Activated CD4-positive, alpha-beta memory T cell treated with anti-CD3 and anti-CD28 coated beads for 36 hours (primary cell): ENCODE results near the gene CELSR1. TPM values are rescaled to one million over a fixed set of nuclear protein-coding genes. Genes with fewer than 3 reads are reported as not detected.

ENCODE experiments used
- CTCF ChIA-PET: fragments of 350-600 bp; sonication (Branson Sonifier 250); formaldehyde crosslinking; loops from one replicate; lab custom pipeline; 2021; ENCODE audit warnings: antibody characterized with exemption, inconsistent platforms; lab: Charles Lee
- POLR2A ChIA-PET: fragments of 350-600 bp; sonication (Branson Sonifier 250); formaldehyde crosslinking; loops from one replicate; lab custom pipeline; 2021; ENCODE audit warnings: antibody characterized with exemption; lab: Charles Lee
- DNase-seq: peaks from one replicate; pipeline ENCODE4 v3.0.0-alpha.2; 2020
- H3K27ac Mint-ChIP-seq: one replicate; pipeline ENCODE4 v1.8.0; 2021; ENCODE audit warnings: mixed read lengths
- H3K27me3 Mint-ChIP-seq: one replicate; pipeline ENCODE4 v1.8.0; 2021; ENCODE audit warnings: mixed read lengths
- H3K36me3 Mint-ChIP-seq: one replicate; pipeline ENCODE4 v1.8.0; 2021; ENCODE audit warnings: mixed read lengths
- H3K4me1 Mint-ChIP-seq: one replicate; pipeline ENCODE4 v1.8.0; 2021; ENCODE audit warnings: low read depth, mixed read lengths
- H3K4me3 Mint-ChIP-seq: one replicate; pipeline ENCODE4 v1.8.0; 2021; ENCODE audit warnings: mild to moderate bottlenecking, mixed read lengths
- H3K9me3 Mint-ChIP-seq: one replicate; pipeline ENCODE4 v1.8.0; 2021; ENCODE audit warnings: mixed read lengths
- intact Hi-C: fragments of 100-400 bp; cut with micrococcal nuclease; formaldehyde crosslinking; loops from one replicate; pipeline ENCODE4 v1.15.1; 2023
- total RNA-seq, 2 experiments: library from RNA; stranded (reverse); gene quantifications; one replicate each; pipeline ENCODE4 v1.2.3, GENCODE V29; 2021

Gene CELSR1
- total RNA-seq, 2 experiments from 2014 or later = 0.24 to 0.36 TPM

GRCh38 chr22:46376908-46377524 is 160.4 kb downstream of the CELSR1 start:
- no peak overlapping the region for H3K4me3 Mint-ChIP-seq
- intact Hi-C loops = no loop called here
- no peaks in the 10 kb centered on the region for H3K36me3 Mint-ChIP-seq
- H3K27me3 Mint-ChIP-seq = peaks cover 7% of the 10 kb centered on the region
- peaks cover 15% of the 10 kb centered on the region for H3K4me1 Mint-ChIP-seq
- no peak overlapping the region for H3K27ac Mint-ChIP-seq
- ChIA-PET POLR2A (no interaction called here), CTCF (interaction anchor here (1.2 kb wide), 1 partner anchor 10 kb away, joined by 5 read pairs; no protein-coding TSS in a partner anchor)
- H3K9me3 Mint-ChIP-seq = peaks cover 10% of the 10 kb centered on the region
- DNase-seq = no peak

- Mint-ChIP-seq H3K36me3 (no peaks in the 10 kb centered on the region), H3K9me3 (peaks cover 10% of the 10 kb centered on the region), H3K4me1 (peaks cover 17% of the 10 kb centered on the region), H3K27ac (no peak overlapping the region), H3K4me3 (no peak overlapping the region), H3K27me3 (peaks cover 7% of the 10 kb centered on the region)
- CTCF ChIA-PET = interaction anchor here (0.9 to 1.2 kb wide), 2 partner anchors 9 kb away, joined by 3 to 5 read pairs; no protein-coding TSS in a partner anchor
- no peak for DNase-seq
- intact Hi-C loops = no loop called here
- POLR2A ChIA-PET = no interaction called here
Measured at GRCh38 chr22:46376111-46376510, 161.3 kb downstream of the CELSR1 start.

GRCh38 chr22:46374663-46375474 is 162.6 kb downstream of the CELSR1 start:
- DNase-seq = no peak
- Mint-ChIP-seq H3K27ac (no peak overlapping the region), H3K4me1 (peaks cover 26% of the 10 kb centered on the region), H3K4me3 (no peak overlapping the region), H3K27me3 (peaks cover 8% of the 10 kb centered on the region), H3K36me3 (no peaks in the 10 kb centered on the region), H3K9me3 (peaks cover 10% of the 10 kb centered on the region)
- POLR2A ChIA-PET = no interaction called here
- CTCF ChIA-PET = interaction anchor here (0.9 kb wide), 1 partner anchor 8 kb away, joined by 3 read pairs; no protein-coding TSS in a partner anchor
- intact Hi-C loops = no loop called here

GRCh38 chr22:46373921-46374662 is 163.3 kb downstream of the CELSR1 start:
- peaks cover 10% of the 10 kb centered on the region for H3K9me3 Mint-ChIP-seq
- intact Hi-C loops = no loop called here
- ChIA-PET POLR2A (no interaction called here), CTCF (no interaction called here)
- no peaks in the 10 kb centered on the region for H3K36me3 Mint-ChIP-seq
- DNase-seq = peak; percentile 27
- peaks cover 26% of the 10 kb centered on the region for H3K4me1 Mint-ChIP-seq
- H3K27me3 Mint-ChIP-seq = peaks cover 8% of the 10 kb centered on the region
- no peak overlapping the region for H3K27ac Mint-ChIP-seq
- no peak overlapping the region for H3K4me3 Mint-ChIP-seq

DNA sequence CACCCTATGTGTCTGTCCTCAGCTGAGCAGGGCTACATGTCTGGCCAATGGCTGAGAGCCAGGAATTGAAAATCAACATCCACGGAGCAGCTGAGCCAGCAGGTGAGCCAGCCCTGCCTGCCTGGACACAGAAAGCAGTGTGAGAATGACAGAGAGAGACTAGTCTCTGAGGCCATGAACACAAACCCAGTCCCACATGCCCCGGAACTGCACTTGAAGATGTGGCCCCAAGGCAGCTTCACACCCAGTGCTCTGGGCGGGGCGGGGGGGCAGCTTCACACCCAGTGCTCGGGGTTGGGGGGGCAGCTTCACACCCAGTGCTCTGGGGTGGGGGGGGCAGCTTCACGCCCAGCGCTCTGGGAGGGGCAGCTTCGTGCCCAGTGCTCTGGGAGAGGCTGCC is 164.3 kb downstream of the CELSR1 start:
- H3K4me3 Mint-ChIP-seq = no peak overlapping the region
- intact Hi-C loops = no loop called here
- ChIA-PET POLR2A (no interaction called here), CTCF (no interaction called here)
- peaks cover 8% of the 10 kb centered on the region for H3K27me3 Mint-ChIP-seq
- H3K4me1 Mint-ChIP-seq = peaks cover 26% of the 10 kb centered on the region
- H3K27ac Mint-ChIP-seq = no peak overlapping the region
- peaks cover 10% of the 10 kb centered on the region for H3K9me3 Mint-ChIP-seq
- H3K36me3 Mint-ChIP-seq = no peaks in the 10 kb centered on the region
- DNase-seq = no peak

DNA sequence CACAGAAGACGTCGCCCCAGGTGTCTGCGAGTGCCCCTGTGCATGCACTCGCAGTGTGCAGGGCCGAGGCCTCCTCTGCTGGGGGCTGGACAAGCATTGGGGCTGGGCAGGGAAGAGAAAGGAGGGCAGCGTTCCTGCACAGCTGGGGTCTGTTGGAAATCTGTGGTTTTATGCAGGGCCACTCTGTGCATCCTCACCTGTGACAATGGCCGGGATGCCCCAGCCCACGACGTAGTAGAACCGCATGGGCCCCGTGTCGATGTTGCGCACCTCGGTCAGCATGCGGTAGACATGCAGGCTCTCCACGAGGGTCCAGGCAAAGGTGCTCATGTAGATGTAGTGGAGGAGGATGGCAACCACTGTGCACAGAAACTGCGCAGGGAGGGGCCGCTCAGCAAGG is 164.7 kb downstream of the CELSR1 start:
- Mint-ChIP-seq H3K36me3 (no peaks in the 10 kb centered on the region), H3K27ac (no peak overlapping the region), H3K4me3 (no peak overlapping the region)

DNA sequence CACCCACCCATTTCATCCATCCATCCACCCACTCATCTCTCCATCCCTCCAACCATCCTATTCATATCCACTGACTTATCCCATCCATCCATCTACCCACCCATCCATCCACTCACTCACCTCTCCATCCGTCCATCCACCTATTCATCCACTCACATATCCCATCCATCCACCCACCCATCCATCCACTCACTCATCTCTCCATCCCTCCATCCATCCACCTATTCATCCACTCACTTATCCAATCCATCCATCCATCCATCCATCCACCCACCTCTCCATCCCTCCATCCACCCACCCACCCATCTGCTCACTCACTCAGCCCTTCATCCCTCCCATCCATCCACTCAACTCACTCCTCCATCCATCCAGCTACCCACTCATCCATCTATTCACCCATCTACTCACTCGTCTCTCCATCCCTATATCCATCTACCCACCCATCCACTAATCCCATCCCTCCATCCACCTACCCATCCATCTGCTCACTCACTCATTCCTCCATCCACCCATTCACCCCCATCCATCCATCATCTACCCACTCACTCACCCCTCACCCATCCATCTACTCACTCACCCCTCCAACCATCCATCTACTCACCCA is 165.7 kb downstream of the CELSR1 start:
- Mint-ChIP-seq H3K4me1 (peaks cover 26% of the 10 kb centered on the region), H3K27me3 (peaks cover 8% of the 10 kb centered on the region), H3K9me3 (peaks cover 10% of the 10 kb centered on the region), H3K4me3 (no peak overlapping the region), H3K27ac (no peak overlapping the region), H3K36me3 (no peaks in the 10 kb centered on the region)
- intact Hi-C loops = no loop called here
- ChIA-PET CTCF (no interaction called here), POLR2A (no interaction called here)
- no peak for DNase-seq

More for the DNA sequence above, 164.7 kb downstream of the CELSR1 start:
- ChIA-PET CTCF (no interaction called here), POLR2A (no interaction called here)
- no peak for DNase-seq
- peaks cover 10% of the 10 kb centered on the region for H3K9me3 Mint-ChIP-seq
- H3K4me1 Mint-ChIP-seq = peaks cover 26% of the 10 kb centered on the region
- intact Hi-C loops = no loop called here
- H3K27me3 Mint-ChIP-seq = peaks cover 8% of the 10 kb centered on the region

DNA sequence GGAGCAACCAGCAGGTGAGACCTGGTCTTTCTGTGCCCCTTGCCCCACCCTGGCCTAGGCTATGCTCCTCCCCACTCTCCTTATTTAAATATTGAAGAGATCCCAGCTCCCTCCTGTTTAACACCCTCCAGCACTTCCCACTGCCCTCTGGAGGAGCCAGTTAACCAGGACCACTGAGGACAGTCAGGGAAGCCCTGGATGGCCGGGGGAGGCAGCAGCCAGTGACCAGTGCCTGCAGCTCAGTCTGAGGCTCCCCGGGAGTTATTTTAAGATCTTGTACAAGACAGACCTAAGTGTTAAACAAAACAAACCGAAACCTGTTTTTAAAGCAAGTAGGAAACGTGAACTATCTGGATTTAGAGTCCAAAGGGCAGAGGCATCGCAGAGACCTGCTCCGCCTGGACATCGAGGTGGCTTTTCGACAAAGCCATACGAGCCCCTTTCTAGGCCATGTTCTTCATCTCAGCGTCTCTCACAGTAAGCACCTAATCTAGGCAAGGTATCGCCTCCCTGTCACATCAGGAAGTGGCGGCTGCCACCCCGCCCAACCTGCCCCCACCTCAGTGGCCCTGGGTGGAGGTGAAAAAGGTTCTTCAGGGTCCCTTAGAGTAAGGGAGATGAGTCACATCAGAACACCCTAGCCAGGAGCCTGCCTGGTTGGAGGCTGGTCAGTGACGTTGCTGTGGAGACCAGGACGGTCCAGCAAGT is 166.7 kb downstream of the CELSR1 start:
- Mint-ChIP-seq H3K27ac (no peak overlapping the region), H3K27me3 (peaks cover 8% of the 10 kb centered on the region), H3K4me3 (no peak overlapping the region), H3K4me1 (peaks cover 26% of the 10 kb centered on the region), H3K36me3 (no peaks in the 10 kb centered on the region), H3K9me3 (peaks cover 6% of the 10 kb centered on the region)
- POLR2A ChIA-PET = no interaction called here
- peak; percentile 12 for DNase-seq
- CTCF ChIA-PET = interaction anchor here (5.4 kb wide), 1 partner anchor 170 kb away, joined by 111 read pairs; no protein-coding TSS in a partner anchor
- intact Hi-C loops = no loop called here

GRCh38 chr22:46369716-46370583 is 167.5 kb downstream of the CELSR1 start:
- no peak for DNase-seq
- intact Hi-C loops = no loop called here
- H3K27me3 Mint-ChIP-seq = peaks cover 8% of the 10 kb centered on the region
- H3K27ac Mint-ChIP-seq = peak overlapping the region; percentile 23
- no peaks in the 10 kb centered on the region for H3K9me3 Mint-ChIP-seq
- no peaks in the 10 kb centered on the region for H3K36me3 Mint-ChIP-seq
- no peak overlapping the region for H3K4me3 Mint-ChIP-seq
- ChIA-PET POLR2A (no interaction called here), CTCF (interaction anchor here (5.4 kb wide), 1 partner anchor 171 kb away, joined by 111 read pairs; no protein-coding TSS in a partner anchor)
- H3K4me1 Mint-ChIP-seq = peaks cover 26% of the 10 kb centered on the region

DNA sequence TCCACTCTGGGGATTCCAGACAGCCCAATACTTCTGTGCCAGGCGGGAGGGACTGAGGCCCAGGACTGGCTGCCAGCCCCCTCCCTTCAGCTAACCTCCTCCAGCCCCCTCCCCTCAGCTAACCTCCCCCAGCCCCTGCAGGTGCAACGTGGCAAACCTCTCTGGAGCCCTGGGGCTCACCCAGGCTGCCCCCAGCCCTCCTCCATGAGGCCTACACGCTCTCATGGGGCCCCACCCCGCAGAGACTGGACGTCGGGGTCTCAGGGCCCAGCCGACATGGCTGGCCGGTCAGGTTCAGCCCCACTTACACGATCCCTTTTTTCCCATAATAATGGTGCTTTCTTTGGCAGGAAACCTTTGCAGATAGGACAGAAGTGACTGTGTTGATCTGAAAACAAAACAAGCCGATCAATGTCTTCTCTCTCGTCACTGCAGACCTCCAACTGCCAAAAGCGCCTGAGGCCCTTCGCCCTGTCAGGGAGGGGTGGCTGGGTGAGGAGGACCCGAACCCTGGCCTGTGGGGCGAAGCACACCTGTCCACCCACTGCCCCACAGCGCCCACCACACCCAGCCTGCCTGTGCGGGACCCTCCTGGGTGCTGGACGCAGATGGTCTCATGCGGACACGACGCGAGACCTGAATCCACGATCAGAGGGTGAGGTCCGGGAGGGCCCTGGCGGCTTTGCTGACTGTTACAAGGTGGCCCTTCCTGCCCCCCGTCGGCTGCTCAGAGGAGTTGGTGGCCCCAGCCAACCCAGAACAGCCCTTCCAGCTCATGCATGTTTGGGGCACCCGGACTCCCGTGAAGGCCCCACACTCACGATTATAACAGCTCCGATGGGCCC is 168.3 kb downstream of the CELSR1 start:
- H3K9me3 Mint-ChIP-seq = no peaks in the 10 kb centered on the region
- intact Hi-C loops = no loop called here
- ChIA-PET CTCF (interaction anchor here (5.4 kb wide), 1 partner anchor 172 kb away, joined by 111 read pairs; no protein-coding TSS in a partner anchor), POLR2A (no interaction called here)
- H3K4me3 Mint-ChIP-seq = no peak overlapping the region
- DNase-seq = no peak
- H3K27me3 Mint-ChIP-seq = peaks cover 8% of the 10 kb centered on the region
- H3K4me1 Mint-ChIP-seq = peaks cover 21% of the 10 kb centered on the region
- no peak overlapping the region for H3K27ac Mint-ChIP-seq
- no peaks in the 10 kb centered on the region for H3K36me3 Mint-ChIP-seq
